Measurements from ENCODE around the gene TPPP.

TPPP gene

DNA sequence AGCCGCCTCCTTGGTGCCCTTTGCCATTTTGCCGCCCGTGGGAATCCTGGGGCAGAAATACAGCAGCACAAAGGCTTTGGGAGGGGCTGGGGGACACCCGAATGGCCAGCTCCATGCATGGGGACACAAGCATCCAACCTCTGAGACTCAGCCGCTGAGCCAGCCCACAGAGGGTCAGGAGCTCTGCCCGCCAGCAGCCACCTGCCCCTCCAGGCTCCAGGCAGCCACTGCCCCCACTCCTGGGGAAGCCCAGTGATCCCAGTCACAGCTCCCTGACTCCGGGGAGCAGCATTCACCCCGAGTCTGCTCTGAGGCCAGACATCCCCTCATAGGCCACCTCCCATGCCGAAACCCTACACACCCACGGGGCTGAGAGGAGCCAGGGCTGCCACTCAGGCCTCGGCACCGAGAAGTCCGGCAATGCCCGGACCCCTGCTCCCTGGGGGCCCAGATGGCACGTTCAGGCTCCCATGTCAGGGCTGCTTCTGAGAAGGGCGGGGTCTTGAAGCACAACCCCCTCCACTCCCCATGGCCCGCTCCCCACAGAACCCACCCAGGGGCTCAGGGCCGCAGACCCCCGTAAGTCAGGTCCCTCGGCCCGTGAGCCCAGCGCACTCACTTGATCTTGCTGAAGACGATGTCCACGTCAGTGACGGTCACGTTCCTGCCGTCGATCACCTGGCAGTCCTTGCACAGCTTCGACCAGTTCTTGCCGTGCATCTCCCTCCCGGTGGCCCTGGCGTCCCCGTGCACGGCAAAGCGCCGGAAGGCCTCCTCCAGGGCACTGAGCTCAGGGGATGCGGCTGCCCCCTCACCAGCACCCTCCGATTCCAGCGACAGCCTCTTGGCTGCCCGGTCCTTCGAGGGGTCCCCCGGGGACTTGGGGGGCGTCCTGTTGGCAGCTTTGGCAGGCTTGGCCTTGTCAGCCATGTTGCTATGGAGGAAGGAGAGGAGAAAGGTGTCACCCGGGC, 15.7 kb downstream of the TPPP start:
- no peak for DNase-seq (ENCODE audit: low read depth in 2 of 2)
- H3K4me3 ChIP-seq (replicated peaks in 1 of 2; ENCODE audit: low read depth in 2 of 2, low read length in 2 of 2) = no peak overlapping the region
- TF ChIP-seq, protein P1, sequence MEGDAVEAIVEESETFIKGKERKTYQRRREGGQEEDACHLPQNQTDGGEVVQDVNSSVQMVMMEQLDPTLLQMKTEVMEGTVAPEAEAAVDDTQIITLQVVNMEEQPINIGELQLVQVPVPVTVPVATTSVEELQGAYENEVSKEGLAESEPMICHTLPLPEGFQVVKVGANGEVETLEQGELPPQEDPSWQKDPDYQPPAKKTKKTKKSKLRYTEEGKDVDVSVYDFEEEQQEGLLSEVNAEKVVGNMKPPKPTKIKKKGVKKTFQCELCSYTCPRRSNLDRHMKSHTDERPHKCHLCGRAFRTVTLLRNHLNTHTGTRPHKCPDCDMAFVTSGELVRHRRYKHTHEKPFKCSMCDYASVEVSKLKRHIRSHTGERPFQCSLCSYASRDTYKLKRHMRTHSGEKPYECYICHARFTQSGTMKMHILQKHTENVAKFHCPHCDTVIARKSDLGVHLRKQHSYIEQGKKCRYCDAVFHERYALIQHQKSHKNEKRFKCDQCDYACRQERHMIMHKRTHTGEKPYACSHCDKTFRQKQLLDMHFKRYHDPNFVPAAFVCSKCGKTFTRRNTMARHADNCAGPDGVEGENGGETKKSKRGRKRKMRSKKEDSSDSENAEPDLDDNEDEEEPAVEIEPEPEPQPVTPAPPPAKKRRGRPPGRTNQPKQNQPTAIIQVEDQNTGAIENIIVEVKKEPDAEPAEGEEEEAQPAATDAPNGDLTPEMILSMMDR (IDR thresholded peaks at IDR 0.05; ENCODE audit: low read depth, low read length) = no peak

DNA sequence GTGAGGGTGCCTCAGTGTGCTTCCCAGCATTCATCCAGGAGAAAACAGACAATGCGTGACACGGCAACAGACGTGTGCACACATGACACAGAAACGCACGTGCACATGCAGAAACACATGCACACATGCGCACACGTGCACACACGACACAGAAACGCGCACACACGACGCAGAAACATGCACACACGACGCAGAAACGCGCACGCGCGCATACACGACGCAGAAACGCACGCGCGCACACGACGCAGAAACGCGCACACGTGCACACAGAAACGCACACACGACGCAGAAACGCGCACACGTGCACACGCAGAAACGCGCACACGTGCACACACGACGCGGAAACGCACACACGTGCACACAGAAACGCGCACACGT, 16.5 kb downstream of the TPPP start:
- TF ChIP-seq, protein P1 (IDR thresholded peaks at IDR 0.05; ENCODE audit: low read depth, low read length) = no peak
- no peak for DNase-seq (ENCODE audit: low read depth in 2 of 2)
- H3K4me3 ChIP-seq (replicated peaks in 1 of 2; ENCODE audit: low read depth in 2 of 2, low read length in 2 of 2) = no peak overlapping the region

DNA sequence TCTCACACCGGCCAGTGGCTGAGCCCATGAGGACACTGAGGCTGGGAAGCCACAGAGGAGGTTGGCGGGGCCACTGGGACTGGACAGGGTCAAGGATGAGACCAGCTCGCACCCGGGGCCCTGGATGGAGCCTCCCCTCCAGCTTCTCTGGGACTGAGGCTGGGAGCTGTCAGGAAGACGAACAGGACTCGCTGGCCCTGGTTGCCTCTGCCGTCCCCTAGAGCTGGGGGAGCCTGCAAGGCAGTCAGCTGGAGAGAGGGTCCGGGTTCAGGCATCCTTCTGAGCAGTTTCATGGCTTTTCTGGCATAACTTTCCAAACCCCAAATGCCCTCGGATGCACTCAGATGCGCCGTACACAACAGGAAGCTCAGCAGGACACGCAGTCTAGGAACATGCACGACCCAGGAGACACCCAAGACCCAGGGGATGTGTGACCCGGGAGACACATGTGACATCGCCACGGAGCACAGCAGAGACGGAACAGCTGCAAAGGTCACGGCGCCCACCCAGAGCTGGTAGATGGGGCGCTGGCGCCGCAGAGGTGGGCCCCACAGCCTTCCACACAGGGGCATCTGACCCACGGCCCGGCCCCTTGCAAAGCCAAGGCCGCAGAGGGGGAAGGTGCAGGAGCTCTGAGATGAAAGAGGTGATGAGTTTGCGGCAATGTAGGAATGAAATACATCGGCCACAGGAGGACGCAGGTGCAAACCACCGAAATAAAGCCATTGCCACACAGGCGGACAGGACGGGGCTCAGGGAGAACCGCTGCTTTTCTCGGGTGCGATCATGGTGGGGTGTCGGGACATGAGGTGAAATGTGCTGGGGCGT, 17.1 kb downstream of the TPPP start:
- TF ChIP-seq, protein P1 (IDR thresholded peaks at IDR 0.05; ENCODE audit: low read depth, low read length) = no peak
- no peak for DNase-seq (ENCODE audit: low read depth in 2 of 2)
- no peak overlapping the region for H3K4me3 ChIP-seq (replicated peaks in 1 of 2; ENCODE audit: low read depth in 2 of 2, low read length in 2 of 2)

DNA sequence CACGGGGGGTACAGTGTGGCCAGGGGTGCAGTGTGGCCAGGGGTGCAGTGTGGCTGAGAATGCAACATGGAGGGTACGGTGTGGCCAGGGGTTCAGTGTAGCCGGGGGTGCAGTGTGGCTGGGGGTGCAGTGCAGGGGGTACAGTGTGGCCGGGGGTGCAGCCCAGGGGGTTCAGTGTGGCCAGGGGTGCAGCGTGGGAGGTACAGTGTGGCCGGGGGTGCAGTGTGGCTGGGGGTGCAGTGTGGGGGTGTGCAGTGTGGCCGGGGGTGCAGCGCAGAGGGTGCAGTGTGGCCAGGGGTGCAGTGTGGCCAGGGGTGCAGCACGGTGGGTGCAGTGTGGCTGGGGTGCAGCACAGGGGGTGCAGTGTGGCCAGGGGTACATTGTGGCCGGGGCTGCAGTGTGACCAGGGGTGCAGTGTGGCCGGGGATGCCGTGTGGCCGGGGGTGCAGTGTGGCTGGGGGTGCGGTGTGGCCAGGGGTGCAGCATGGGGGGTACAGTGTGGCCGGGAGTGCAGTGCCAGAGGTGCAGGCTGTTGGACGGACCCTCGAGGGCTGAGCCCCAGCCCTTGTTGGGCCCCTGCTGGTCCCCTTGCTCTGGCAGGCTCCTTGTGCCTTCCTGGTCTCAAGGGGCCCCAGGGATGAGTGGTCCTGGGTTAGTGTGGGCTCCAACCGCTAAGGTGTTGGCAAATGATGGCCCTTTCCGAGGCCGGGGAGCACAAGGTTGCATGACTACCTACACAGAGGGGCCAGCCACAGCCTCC, 17.9 kb downstream of the TPPP start:
- no peak for DNase-seq (ENCODE audit: low read depth in 2 of 2)
- H3K4me3 ChIP-seq (replicated peaks in 1 of 2; ENCODE audit: low read depth in 2 of 2, low read length in 2 of 2) = no peak overlapping the region
- TF ChIP-seq, protein P1 (IDR thresholded peaks at IDR 0.05; ENCODE audit: low read depth, low read length) = no peak

DNA sequence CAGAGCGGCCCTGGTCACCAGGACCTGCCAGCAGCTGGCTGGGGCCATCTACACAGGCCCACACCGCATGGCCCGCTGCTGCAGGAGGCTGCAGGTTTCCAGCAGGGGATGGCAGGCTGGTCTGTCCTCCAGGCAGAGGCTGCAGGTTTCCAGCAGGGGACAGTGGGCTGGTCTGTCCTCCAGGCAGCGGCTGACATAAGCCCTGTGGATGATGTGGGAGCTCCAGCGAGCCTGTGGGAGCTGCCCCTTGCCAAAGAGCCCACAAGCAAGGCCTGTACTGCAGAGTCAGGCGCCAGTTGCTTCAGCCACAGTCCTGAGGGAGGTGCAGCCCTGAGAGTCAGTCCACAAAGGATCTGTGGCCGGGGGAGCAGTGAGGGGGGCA, 18.5 kb downstream of the TPPP start:
- H3K4me3 ChIP-seq (replicated peaks in 1 of 2; ENCODE audit: low read depth in 2 of 2, low read length in 2 of 2) = no peak overlapping the region
- no peak for DNase-seq (ENCODE audit: low read depth in 2 of 2)
- TF ChIP-seq, protein P1 (IDR thresholded peaks at IDR 0.05; ENCODE audit: low read depth, low read length) = no peak

DNA sequence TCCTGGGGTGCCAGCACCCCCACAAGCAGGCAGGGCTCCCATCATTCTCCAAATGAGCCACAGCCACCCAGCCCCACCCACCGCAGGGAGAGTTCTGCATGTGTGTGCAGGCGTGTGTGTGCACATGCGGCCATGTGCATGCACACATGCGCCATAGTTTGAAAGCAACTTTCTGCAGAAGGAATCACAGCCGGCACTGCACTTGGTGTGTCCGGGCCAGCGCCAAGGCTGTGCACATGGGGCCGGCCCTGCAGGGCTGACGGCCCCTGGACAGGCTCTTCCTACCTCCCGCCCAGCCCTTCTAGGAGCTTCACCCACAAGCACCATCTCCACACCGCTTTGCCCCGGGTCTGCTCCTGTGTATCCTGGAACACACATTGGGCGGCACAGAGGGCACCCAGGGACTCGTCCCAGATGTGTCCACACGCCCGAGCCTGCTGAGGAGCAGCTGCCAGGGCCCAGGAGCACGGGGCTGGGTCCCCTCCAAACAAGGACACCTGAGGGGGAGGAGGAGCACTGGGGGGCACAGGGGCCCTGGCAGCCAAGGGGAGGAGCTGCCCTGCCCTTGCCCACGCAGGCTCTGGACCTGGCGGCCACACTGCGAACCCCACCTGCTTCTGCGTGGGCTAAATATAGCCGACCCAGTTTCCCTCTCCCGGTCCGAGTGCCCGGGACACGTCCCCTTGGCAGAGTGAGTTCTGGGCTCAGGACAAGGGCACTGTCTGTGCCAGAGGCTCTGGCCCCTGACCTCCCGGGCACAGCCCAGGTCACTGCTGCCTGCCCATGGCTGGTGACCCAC, 19.1 kb downstream of the TPPP start:
- TF ChIP-seq, protein P1 (IDR thresholded peaks at IDR 0.05; ENCODE audit: low read depth, low read length) = no peak
- DNase-seq (ENCODE audit: low read depth in 2 of 2) = no peak
- H3K4me3 ChIP-seq (replicated peaks in 1 of 2; ENCODE audit: low read depth in 2 of 2, low read length in 2 of 2) = no peak overlapping the region

Measured in cardiac fibroblast (primary cell).